Skin epidermis (tissue), 12 donors: ENCODE results near the gene HDLBP.

Experiments used
- H3K27ac ChIP-seq, 21 experiments: fragments of 200-600 bp; sonication (generic) in 11 of 21; one replicate each; pipeline ENCODE4 v1.5.0; 2020; ENCODE audit warnings: mild to moderate bottlenecking in 3 of 21, inconsistent platforms in 2 of 21, moderate library complexity in 2 of 21
- H3K4me3 ChIP-seq, 7 experiments: fragments of 200-600 bp; sonication (generic) in 2 of 7; one replicate each; pipeline ENCODE4 v1.5.0; 2020; ENCODE audit warnings: inconsistent platforms in 2 of 7, mild to moderate bottlenecking in 2 of 7, moderate library complexity in 1 of 7

Gene HDLBP

DNA sequence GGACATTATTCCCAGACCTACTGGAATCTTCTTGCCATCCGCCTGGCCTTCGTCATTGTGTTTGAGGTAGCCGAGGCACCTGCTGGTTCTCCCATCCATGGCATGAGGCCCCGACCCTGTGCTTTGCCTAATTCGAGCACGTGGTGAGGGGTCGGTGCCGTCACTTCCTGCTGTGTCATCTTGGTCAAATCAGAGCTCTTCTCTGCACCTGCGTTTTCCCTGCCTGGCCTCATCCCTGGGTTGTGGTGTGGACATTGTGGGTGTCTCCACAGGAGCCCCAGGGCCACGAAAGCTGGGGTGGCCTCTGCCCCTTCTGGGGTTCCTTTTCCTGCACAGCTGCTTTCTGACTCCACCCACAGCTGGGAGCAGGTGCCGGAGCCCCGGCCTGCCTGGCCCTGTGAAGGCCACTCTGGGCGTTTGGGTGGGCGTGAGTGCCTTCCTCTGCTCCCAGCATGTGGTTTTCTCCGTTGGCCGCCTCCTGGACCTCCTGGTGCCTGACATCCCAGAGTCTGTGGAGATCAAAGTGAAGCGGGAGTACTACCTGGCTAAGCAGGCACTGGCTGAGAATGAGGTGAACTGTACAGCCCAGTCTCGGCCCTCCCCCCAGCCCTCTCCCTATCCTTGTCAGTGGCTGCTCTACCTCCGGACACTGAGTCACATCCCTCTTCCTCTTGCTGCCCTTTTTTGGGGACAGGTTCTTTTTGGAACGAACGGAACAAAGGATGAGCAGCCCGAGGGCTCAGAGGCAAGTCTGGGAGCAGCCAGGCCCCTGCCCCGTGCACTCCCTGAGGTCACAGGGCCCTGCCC lies 92.1 kb downstream of the HDLBP start:
- Histone ChIP-seq H3K27ac (no peak overlapping the region), H3K4me3 (no peak overlapping the region)

DNA sequence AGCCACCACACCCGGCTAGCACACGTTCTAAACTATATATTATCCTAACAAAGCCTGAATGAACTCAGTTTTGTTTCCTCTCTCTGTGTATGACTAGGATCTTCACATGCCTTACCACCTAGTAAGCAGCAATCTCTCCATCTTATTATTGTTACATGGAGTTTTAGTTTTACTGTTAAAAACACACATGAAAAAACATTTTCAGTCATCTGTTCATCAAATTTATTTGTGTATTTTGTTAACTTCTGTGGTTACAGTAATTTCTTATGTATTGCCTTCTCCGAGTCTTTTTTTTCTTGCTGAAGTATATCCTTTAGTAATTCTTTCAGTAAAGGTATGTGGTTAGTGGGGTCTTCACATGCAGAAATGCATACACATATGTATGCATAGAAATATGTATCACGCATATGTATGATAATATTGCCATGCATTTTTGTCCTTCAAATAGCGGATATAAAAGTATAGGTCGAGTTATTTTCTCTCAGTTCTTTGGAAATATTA lies 95.6 kb downstream of the HDLBP start:
- Histone ChIP-seq H3K4me3 (no peak overlapping the region), H3K27ac (no peak overlapping the region)

DNA sequence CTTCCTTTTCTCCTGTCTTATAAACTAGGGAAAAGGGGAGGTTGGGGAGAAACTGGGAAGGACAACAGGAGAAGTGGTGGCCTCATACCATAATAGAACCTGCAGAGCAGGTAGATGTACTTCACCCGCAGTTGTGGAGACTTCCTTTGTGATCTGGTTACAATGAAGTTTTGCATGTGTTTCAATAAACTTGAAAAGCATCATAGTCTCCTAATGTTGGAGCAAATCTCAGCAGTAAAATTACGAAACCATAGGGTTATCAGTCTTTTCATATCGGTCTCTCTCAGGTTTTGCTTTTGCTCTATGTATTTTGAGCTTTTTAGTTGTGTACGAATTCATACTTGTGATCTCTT lies 96.5 kb downstream of the HDLBP start:
- no peak overlapping the region for H3K27ac ChIP-seq
- H3K4me3 ChIP-seq = peak overlapping the region in 5 of 7 experiments; percentile 38 to 54 (median 50)

DNA sequence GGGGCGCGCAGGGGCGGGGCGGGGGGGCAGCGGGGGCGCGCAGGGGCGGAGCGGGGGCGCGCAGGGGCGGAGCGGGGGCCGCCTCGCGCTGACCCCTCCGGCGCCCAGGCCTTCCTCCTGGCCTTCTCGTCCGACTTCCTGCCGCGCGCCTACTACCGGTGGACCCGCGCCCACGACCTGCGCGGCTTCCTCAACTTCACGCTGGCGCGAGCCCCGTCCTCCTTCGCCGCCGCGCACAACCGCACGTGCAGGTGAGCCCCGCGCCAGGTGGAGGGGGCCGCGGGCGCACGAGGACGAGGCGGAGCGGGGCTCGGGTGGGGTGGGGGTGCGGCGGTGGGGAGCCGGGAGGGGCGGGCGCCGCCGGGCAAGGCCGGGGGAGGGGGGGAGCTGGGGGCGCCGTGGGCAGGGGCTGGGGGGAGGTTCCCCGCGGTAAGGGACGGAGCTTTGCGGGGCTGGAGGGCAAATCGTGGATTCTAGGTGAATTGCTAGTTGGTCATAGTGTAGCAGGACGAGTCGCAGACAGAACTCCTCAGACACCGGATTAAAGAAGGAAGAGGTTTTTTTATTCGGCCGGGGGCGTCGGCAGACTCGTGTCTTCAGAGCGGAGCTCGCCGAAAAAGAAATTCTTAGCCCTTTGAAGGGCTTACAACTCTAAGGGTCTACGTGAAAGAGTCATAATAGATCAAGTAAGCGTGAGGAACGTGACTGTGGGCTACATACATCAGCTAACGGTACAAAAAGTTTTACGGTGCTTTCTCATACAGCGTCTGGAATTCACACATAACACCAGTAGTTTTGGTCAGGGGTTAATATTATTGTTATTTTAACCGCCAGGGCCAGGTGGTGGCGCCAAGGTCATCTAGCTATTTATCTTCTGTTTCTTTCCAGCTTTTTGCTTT lies 97.1 kb downstream of the HDLBP start:
- Histone ChIP-seq H3K4me3 (peak overlapping the region; percentile 38 to 61 (median 50)), H3K27ac (peak overlapping the region in 10 of 21 experiments; percentile 0 to 79 (median 64))

DNA sequence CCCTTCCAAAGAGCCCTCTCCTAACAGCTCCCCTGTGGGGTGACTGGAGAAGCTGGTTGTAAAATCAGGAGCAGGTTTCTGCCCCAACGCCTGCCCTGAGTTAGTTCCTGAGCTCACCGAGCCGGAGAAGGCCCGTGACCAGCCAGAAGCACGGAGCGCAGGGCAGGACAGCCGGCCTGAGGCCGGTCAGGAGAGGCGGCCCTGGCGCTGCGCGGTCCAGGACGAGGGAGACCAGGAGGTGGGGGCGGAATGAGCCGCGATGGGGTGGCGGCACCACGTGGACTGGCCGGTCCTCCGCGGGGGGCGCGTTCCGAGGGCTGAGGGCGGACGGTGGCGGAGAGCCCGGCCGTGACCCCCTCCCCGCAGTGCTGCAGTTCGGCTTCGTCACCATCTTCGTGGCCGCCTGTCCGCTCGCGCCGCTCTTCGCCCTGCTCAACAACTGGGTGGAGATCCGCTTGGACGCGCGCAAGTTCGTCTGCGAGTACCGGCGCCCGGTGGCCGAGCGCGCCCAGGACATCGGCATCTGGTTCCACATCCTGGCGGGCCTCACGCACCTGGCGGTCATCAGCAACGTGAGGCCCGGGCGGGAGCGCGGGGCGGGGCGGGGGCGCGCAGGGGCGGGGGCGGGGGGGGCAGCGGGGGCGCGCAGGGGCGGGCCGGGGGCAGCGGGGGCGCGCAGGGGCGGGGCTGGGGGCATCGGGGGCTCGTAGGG lies 98.0 kb downstream of the HDLBP start:
- peak overlapping the region in 15 of 21 experiments; percentile 25 to 77 (median 67) for H3K27ac ChIP-seq

DNA sequence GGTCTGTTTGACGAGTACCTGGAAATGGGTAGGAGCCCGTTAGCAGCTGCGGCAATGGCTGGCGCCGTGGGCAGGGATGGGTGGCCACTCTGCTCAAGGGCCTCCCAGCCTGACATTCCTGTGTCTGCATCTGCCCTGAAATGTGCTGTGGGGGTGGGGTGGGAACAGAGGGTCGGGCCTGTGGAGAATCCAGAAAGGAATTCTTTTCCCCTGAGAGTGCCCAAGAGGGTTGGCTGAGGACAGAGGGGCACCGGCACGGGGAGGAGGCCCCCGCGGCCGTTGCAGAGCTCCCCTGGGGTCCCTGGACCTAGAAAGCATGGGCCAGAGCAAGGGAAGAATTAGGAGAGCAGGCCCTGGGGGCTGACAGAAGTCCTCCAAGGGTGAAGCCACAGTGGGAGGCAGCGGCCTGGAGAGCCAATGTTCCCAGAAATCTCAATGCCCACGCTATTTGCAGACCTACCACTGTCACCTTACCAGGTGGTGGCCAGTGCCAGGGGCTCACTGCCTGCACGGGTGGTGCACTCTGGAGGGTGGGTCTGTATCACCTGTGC lies 99.2 kb downstream of the HDLBP start:
- no peak overlapping the region for H3K27ac ChIP-seq
- H3K4me3 ChIP-seq = no peak overlapping the region

More for the DNA sequence above, 98.0 kb downstream of the HDLBP start:
- peak overlapping the region; percentile 16 to 45 (median 33) for H3K4me3 ChIP-seq

DNA sequence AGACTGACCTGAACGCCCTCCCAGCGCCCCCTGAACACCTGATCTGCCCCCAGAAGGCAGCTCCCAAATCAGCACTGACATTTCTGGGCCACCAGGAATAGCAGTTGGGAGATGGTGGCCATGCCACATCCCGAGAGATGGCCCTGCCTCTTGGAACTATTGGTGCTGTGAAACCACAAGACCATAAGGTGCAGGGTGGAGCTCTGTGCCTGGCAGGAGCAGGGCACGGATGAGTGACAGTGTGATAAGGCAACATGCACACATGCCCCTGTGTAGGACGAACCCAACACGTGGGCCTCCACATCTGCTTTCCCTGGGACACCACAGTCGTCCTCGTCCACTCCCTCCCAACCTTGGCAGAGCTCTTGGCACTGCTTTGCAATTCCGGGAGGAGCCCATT lies 100.1 kb downstream of the HDLBP start:
- Histone ChIP-seq H3K27ac (no peak overlapping the region), H3K4me3 (no peak overlapping the region)

DNA sequence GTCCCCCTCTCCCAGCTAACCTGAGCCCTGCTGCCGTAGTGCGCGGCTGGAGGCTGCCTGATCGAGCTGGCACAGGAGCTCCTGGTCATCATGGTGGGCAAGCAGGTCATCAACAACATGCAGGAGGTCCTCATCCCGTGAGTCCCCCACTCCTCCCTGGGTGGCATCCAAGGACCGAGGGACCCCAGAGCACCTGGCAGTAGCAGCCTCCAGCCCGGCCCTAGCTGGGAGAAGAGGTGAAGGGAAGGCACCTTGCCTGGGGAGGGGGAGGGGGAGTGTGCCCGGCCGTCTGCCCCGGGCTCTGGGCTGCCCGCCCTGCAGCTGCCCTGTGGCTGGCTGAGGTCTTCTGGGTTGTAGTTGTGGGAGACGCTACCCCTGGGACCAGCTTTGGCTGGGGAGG lies 100.7 kb downstream of the HDLBP start:
- Histone ChIP-seq H3K4me3 (no peak overlapping the region), H3K27ac (no peak overlapping the region)

DNA sequence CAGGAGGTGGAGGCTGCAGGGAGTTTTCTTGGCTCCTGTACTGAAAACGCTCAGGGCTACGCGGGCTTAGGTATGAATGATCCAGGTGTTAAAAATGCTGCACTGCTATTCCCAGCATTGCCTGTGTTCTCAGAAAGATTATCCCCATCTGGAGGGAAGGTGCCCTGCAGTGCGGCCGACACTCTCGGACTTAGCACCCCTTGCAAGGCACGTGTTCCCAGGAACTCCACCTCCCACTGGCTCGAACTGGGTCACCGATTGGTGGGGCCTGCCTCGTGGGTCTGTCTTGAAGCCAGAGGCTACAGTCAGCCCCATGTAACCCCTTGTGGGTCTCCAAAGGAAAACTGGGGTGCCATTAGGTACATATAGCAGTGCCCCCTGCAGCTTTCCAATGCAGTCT lies 101.3 kb downstream of the HDLBP start:
- Histone ChIP-seq H3K4me3 (no peak overlapping the region), H3K27ac (no peak overlapping the region)

DNA sequence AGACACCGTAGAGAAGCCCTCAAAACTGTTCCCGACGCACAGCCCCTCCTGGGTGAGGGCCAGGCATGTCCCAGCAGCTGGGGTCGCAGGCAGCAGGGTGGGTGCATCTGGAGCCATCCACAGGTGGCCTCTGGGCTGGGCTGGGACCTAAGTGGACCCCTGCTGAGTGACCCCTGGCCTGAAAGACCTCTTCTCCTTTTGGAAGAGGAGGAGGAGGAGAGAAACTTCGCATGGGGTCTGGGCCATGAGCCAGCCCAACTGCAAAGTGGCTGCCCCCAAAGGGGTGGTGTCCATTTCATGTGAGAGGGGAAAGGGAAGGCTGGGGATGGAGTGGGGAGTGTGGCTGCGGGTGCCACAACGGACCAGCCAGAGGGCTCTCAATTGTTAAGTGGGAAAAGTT lies 101.9 kb downstream of the HDLBP start:
- no peak overlapping the region for H3K27ac ChIP-seq
- no peak overlapping the region for H3K4me3 ChIP-seq

DNA sequence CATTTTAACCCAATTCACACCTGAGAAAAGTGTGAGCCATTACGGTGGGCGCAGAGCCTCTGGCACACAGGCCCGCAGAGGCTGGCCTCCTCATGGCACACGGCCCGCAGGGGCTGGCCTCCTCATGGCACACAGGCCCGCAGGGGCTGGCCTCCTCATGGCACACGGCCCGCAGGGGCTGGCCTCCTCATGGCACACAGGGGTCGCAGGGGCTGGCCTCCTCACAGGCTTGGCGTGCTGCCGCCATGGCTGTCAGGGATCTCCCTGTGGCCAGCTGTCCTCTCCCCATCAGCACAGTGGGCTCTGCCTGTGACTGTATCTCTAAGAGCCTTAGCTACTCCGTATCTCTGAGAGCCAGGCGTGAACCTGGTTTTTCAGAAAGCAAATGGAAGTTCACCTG lies 102.4 kb downstream of the HDLBP start:
- H3K27ac ChIP-seq = no peak overlapping the region
- H3K4me3 ChIP-seq = no peak overlapping the region

DNA sequence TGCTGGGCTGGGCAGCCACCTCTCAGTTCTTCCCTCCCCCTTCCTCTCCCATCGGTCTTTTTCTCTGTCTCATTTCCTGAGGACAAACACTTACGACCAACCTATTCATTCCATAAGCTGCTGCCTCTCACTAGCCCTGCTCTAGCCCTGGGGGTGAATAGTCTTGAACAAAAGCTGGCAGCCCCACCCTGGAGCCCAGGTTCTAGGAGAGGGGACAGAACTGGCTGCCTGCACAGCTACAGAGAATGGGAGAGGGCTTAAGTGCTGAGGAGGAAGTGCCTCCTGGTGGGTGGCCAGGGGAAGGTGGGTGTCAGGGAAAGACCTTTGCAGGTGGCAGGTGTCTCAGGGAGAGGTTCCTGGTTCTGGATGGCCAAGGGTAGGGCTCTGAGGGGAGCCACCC lies 104.2 kb downstream of the HDLBP start:
- H3K4me3 ChIP-seq = no peak overlapping the region
- no peak overlapping the region for H3K27ac ChIP-seq

DNA sequence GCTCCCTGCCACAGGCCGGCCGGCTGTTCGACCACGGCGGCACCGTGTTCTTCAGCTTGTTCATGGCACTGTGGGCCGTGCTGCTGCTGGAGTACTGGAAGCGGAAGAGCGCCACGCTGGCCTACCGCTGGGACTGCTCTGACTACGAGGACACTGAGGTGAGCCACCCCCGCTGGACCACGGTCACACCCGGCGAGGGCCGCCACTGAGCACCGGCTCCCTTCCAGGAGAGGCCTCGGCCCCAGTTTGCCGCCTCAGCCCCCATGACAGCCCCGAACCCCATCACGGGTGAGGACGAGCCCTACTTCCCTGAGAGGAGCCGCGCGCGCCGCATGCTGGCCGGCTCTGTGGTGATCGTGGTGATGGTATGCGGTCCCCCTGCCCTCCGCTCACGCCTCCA lies 106.2 kb downstream of the HDLBP start:
- H3K4me3 ChIP-seq = no peak overlapping the region
- H3K27ac ChIP-seq = no peak overlapping the region

DNA sequence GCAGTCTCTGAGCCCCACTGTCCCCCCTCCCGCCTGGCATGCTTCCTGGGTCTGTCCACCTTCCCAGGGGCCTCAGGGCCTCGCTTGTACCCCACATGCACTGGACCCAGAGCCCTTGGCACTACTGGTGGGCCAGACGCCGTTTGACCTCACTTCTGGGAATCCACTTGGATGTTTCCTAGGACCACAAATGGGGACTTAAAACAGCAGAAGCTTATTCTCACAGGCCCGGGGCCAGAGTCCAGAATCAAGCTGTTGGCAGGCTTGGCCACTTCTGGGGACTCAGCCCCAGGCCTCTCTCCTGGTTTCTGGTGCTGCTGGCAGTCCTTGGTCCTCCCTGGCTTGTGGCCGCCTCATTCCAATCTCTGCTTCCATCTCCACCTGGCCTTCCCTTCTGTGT lies 107.4 kb downstream of the HDLBP start:
- no peak overlapping the region for H3K27ac ChIP-seq
- H3K4me3 ChIP-seq = no peak overlapping the region

DNA sequence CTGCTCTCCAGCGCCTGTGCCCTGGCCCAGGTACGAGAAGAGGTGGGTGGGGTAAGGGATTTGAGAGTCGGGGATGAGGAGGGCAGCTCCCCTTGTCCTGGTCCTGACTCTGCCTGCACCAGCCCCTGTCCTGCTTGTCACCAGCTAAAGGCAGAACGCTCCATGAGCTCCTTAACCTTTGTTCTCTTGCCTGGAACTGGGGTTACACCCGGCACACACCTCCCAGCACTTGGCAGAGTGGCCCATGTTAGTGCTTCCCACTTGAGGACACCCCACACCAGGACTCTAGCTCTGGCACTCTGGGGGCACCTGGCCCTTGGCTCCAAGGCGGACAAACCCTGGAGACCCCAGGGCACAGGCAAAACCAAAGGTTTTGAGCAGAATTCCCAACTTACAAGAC lies 107.8 kb downstream of the HDLBP start:
- Histone ChIP-seq H3K4me3 (no peak overlapping the region), H3K27ac (no peak overlapping the region)

DNA sequence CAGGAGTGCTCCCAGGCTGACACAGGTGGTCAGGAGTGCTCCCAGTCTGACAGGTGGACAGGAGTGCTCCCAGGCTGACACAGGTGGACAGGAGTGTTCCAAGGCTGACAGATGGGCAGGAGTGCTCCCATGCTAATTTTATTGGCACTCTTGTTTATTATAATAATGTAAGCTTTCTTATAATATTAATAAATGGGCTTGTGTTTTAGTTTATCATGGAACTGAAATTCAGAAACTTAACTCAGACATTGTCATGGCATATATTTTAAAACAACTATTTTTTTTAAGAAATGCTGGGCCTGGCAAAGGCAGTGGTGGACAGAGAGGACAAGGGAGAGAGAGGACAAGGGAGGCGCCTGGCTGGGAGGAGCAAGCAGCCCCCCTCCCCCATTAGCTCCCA lies 108.3 kb downstream of the HDLBP start:
- Histone ChIP-seq H3K27ac (no peak overlapping the region), H3K4me3 (no peak overlapping the region)

DNA sequence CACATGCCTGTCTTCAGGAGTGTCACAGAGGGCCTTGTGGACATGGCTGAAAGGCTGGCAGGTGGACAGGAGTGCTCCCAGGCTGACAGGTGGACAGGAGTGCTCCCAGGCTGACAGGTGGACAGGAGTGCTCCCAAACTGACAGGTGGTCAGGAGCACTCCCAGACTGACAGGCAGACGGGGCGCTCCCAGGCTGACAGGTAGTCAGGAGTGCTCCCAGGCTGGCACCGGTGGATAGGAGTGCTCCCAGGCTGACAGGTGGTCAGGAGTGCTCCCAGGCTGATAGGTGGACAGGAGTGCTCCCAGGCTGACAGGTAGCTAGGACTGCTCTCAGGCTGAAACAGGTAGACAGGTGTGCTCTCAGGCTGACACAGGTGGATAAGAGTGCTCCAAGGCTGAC lies 110.4 kb downstream of the HDLBP start:
- H3K4me3 ChIP-seq = no peak overlapping the region

DNA sequence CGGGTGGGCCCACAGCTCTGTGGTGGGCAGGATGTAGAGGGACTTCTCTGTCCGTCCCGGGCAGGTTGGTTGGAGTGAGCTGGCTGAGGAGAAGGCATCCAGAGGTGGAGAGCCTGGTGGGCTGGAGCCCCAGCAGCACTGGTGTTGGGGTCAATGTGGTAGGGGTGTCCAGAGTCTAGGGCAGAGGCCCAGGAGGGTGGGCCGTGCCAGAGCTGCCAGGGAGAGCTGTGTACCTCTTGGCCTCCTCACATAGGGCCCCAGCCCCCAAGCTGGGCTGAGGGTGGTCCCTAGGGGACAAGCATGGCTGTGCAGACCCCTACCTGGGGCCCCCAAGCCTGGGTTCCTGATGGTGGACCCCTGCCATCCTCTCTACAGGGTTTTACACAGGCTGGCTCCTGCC lies 111.0 kb downstream of the HDLBP start:
- no peak overlapping the region for H3K4me3 ChIP-seq
- no peak overlapping the region for H3K27ac ChIP-seq

More for the DNA sequence above, 110.4 kb downstream of the HDLBP start:
- H3K27ac ChIP-seq = no peak overlapping the region

DNA sequence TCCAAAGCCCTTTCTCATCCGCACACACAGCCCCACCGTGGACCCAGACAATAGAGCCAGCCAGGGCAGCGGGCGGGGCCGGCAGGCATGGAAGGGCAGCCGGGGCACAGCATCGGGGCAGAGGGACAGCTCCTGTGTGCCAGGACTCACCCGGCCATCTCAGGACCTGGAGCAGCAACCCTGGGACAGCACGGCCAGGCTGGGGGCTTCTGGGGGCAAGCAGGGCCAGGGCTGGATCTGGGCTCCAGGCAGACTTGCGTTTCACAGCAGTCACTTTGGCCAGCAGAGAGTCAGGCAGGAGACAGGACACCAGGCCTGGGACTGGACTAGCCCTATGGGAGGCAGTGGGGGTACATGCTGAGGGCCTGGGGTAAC lies 111.5 kb downstream of the HDLBP start:
- no peak overlapping the region for H3K4me3 ChIP-seq
- H3K27ac ChIP-seq = no peak overlapping the region
